ENCODE results near the gene WDR18. TPM values are rescaled to one million over a fixed set of nuclear protein-coding genes. Genes with fewer than 3 reads are reported as not detected.

Gene WDR18
- total and polyA plus RNA-seq, 2 donors (not counting 1 experiment from before 2014, with no cell fraction given): 10.0 to 42.3 TPM

GRCh38 chr19:944663-945241 lies 39.4 kb upstream of the WDR18 start:
- H2AFZ ChIP-seq (ENCODE audit: low read length): no peak overlapping the region
- H3K79me2 ChIP-seq (ENCODE audit: control insufficient read depth, insufficient read depth, low read length): peaks cover 53% of the 10 kb centered on the region

GRCh38 chr19:945401-946252 lies 38.5 kb upstream of the WDR18 start:
- Histone ChIP-seq H4K20me1 (ENCODE audit: control insufficient read depth, extremely low read depth, insufficient read depth, low read length) (no peaks in the 10 kb centered on the region), H3K9ac (ENCODE audit: insufficient read depth, low read length) (no peak overlapping the region), H3K36me3 (ENCODE audit: control insufficient read depth, insufficient read depth, low read length) (peaks cover 10% of the 10 kb centered on the region), H3K4me1 (ENCODE audit: control insufficient read depth, extremely low read depth, insufficient read depth, low read length) (peaks cover 11% of the 10 kb centered on the region), H3K4me3 (replicated peaks in 1 of 4; ENCODE audit: control extremely low read depth in 1 of 4, insufficient read depth in 1 of 4, low read depth in 3 of 4, low read length in 4 of 4) (no peak overlapping the region), H3K4me2 (ENCODE audit: extremely low read depth, insufficient read depth, low read length) (no peak overlapping the region), H2AFZ (ENCODE audit: low read length) (no peak overlapping the region), H3K27ac (ENCODE audit: insufficient read depth, low read length) (no peak overlapping the region), H3K79me2 (ENCODE audit: control insufficient read depth, insufficient read depth, low read length) (peaks cover 49% of the 10 kb centered on the region), H3K27me3 (ENCODE audit: control insufficient read depth, insufficient read depth, low read length) (no peaks in the 10 kb centered on the region), H3K9me3 (ENCODE audit: control insufficient read depth, insufficient read depth, low read depth, low read length) (no peaks in the 10 kb centered on the region)
- TF ChIP-seq CTCF (conservative IDR thresholded peaks at IDR 0.05 in 1 of 2, IDR thresholded peaks at IDR 0.05 in 1 of 2; ENCODE audit: low read depth in 1 of 2, low read length in 2 of 2) (no peak), EZH2 (IDR thresholded peaks at IDR 0.05; ENCODE audit: low read length, missing control alignments) (no peak)
- no peak for DNase-seq (ENCODE audit: low read depth in 2 of 2)

More at GRCh38 chr19:944663-945241, 39.4 kb upstream of the WDR18 start:
- Histone ChIP-seq H3K27me3 (ENCODE audit: control insufficient read depth, insufficient read depth, low read length) (no peaks in the 10 kb centered on the region), H3K4me3 (replicated peaks in 1 of 4; ENCODE audit: control extremely low read depth in 1 of 4, insufficient read depth in 1 of 4, low read depth in 3 of 4, low read length in 4 of 4) (no peak overlapping the region), H3K9ac (ENCODE audit: insufficient read depth, low read length) (no peak overlapping the region), H3K36me3 (ENCODE audit: control insufficient read depth, insufficient read depth, low read length) (peaks cover 10% of the 10 kb centered on the region), H3K4me1 (ENCODE audit: control insufficient read depth, extremely low read depth, insufficient read depth, low read length) (peaks cover 16% of the 10 kb centered on the region), H3K27ac (ENCODE audit: insufficient read depth, low read length) (no peak overlapping the region), H3K4me2 (ENCODE audit: extremely low read depth, insufficient read depth, low read length) (no peak overlapping the region), H3K9me3 (ENCODE audit: control insufficient read depth, insufficient read depth, low read depth, low read length) (no peaks in the 10 kb centered on the region), H4K20me1 (ENCODE audit: control insufficient read depth, extremely low read depth, insufficient read depth, low read length) (no peaks in the 10 kb centered on the region)
- TF ChIP-seq CTCF (conservative IDR thresholded peaks at IDR 0.05 in 1 of 2, IDR thresholded peaks at IDR 0.05 in 1 of 2; ENCODE audit: low read depth in 1 of 2, low read length in 2 of 2): no peak
- TF ChIP-seq EZH2 (IDR thresholded peaks at IDR 0.05; ENCODE audit: low read length, missing control alignments): no peak
- no peak for DNase-seq (ENCODE audit: low read depth in 2 of 2)

GRCh38 chr19:947090-947706 lies 36.9 kb upstream of the WDR18 start:
- peaks cover 42% of the 10 kb centered on the region for H3K79me2 ChIP-seq (ENCODE audit: control insufficient read depth, insufficient read depth, low read length)
- DNase-seq (ENCODE audit: low read depth in 2 of 2): no peak

More at GRCh38 chr19:947090-947706, 36.9 kb upstream of the WDR18 start:
- no peak overlapping the region for H3K9ac ChIP-seq (ENCODE audit: insufficient read depth, low read length)
- H3K4me2 ChIP-seq (ENCODE audit: extremely low read depth, insufficient read depth, low read length): no peak overlapping the region
- no peak for TF ChIP-seq CTCF (conservative IDR thresholded peaks at IDR 0.05 in 1 of 2, IDR thresholded peaks at IDR 0.05 in 1 of 2; ENCODE audit: low read depth in 1 of 2, low read length in 2 of 2)
- H4K20me1 ChIP-seq (ENCODE audit: control insufficient read depth, extremely low read depth, insufficient read depth, low read length): no peaks in the 10 kb centered on the region
- peaks cover 10% of the 10 kb centered on the region for H3K36me3 ChIP-seq (ENCODE audit: control insufficient read depth, insufficient read depth, low read length)
- H3K4me3 ChIP-seq (replicated peaks in 1 of 4; ENCODE audit: control extremely low read depth in 1 of 4, insufficient read depth in 1 of 4, low read depth in 3 of 4, low read length in 4 of 4): no peak overlapping the region
- no peaks in the 10 kb centered on the region for H3K27me3 ChIP-seq (ENCODE audit: control insufficient read depth, insufficient read depth, low read length)
- peaks cover 1% of the 10 kb centered on the region for H3K4me1 ChIP-seq (ENCODE audit: control insufficient read depth, extremely low read depth, insufficient read depth, low read length)
- H2AFZ ChIP-seq (ENCODE audit: low read length): no peak overlapping the region
- H3K9me3 ChIP-seq (ENCODE audit: control insufficient read depth, insufficient read depth, low read depth, low read length): no peaks in the 10 kb centered on the region
- H3K27ac ChIP-seq (ENCODE audit: insufficient read depth, low read length): no peak overlapping the region

Measured in fibroblast of lung (primary cell).